Spleen (tissue), 11 donors: ENCODE results near the gene SLC7A6. TPM values are rescaled to one million over a fixed set of nuclear protein-coding genes. Genes with fewer than 3 reads are reported as not detected.

Source experiments
- DNase-seq: peaks from one replicate; pipeline ENCODE4 v3.0.0-alpha.2; 2020
- H3K27ac ChIP-seq, 8 donors: fragments of 200-600 bp; sonication (generic) in 7 of 8; 1 replicate in 4 of 8; 2 replicates in 4 of 8; pipeline versions ENCODE4 v1.5.0 to v1.8.0; 2016 to 2021; ENCODE audit warnings: inconsistent platforms in 4 of 8, mild to moderate bottlenecking in 4 of 8, moderate library complexity in 1 of 8
- H3K27me3 ChIP-seq, 7 donors: fragments of 200-600 bp; sonication (generic) in 6 of 7; replicated peaks in 1 of 7; 1 replicate in 4 of 7; 2 replicates in 3 of 7; pipeline versions ENCODE4 v1.5.0 to v1.8.0; 2016 to 2021; ENCODE audit warnings: inconsistent platforms in 3 of 7, mild to moderate bottlenecking in 1 of 7
- H3K36me3 ChIP-seq, 6 donors: fragments of 200-600 bp; sonication (generic) in 5 of 6; 1 replicate in 4 of 6; 2 replicates in 2 of 6; pipeline versions ENCODE4 v1.5.0 to v1.8.0; 2016 to 2021; ENCODE audit warnings: inconsistent platforms in 2 of 6
- H3K4me1 ChIP-seq, 6 donors: fragments of 200-600 bp; sonication (generic) in 5 of 6; 1 replicate in 3 of 6; 2 replicates in 3 of 6; pipeline versions ENCODE4 v1.5.0 to v1.8.0; 2016 to 2021; ENCODE audit warnings: inconsistent platforms in 3 of 6
- H3K4me3 ChIP-seq, 8 donors: fragments of 200-600 bp; sonication (generic) in 7 of 8; 1 replicate in 4 of 8; 2 replicates in 4 of 8; pipeline versions ENCODE4 v1.5.0 to v1.8.0; 2016 to 2021; ENCODE audit warnings: inconsistent platforms in 4 of 8, mild to moderate bottlenecking in 4 of 8, moderate library complexity in 2 of 8
- H3K9me3 ChIP-seq, 8 donors: fragments of 200-600 bp; sonication (generic) in 7 of 8; 1 replicate in 4 of 8; 2 replicates in 4 of 8; pipeline versions ENCODE4 v1.5.0 to v1.8.0; 2016 to 2021; ENCODE audit warnings: inconsistent platforms in 4 of 8
- POLR2A ChIP-seq, 3 donors: fragments of 450-650 bp; IDR thresholded peaks; one replicate each; pipeline ENCODE4 v1.5.1; 2017; ENCODE audit warnings: antibody characterized with exemption in 3 of 3, mild to moderate bottlenecking in 1 of 3
- POLR2AphosphoS5 ChIP-seq, 3 donors: sonication (generic); formaldehyde crosslinking; IDR thresholded peaks; one replicate each; pipeline ENCODE4 v1.5.1; 2017; ENCODE audit warnings: antibody characterized with exemption in 3 of 3
- WGBS, 5 donors: extraction: QIAGEN DNeasy Blood & Tissue Kit in 3 of 5; methylation state at CpG; one replicate each; pipeline versions ENCODE4 v1.1.5 to v1.1.7; 2013 to 2018; 5-methylcytosine and 5-hydroxymethylcytosine counted together
- intact Hi-C: fragments of 100-400 bp; cut with DNase I; formaldehyde crosslinking; loops from one replicate; pipeline ENCODE4 v1.15.0; 2023; ENCODE audit warnings: low total_unique reads
- polyA plus RNA-seq, 3 donors: library from polyadenylated mRNA; stranded (reverse); fragments of 200-250 nt; gene quantifications; one replicate each; pipeline ENCODE4 v1.2.1, GENCODE V29; 2013
- total RNA-seq, 7 donors: library from RNA; depleted of rRNA in 3 of 7; stranded (reverse); fragments of >200 nt in 3 of 7; fragmentation: NEBNext Ultra II Directional in 4 of 7; extraction: Animal tissue kit (Norgen Biotek cat#: 25700) in 4 of 7; gene quantifications; one replicate each; pipeline versions ENCODE4 v1.1.0 to v1.2.1, GENCODE V29; 2016 to 2021
- TF ChIP-seq, protein P1 (sequence below), 11 experiments: fragments of 200-600 bp in 7 of 11; fragments of 450-650 bp in 4 of 11; sonication (generic) in 4 of 11; IDR thresholded peaks in 8 of 11; conservative IDR thresholded peaks in 3 of 11; 1 replicate in 7 of 11; 2 replicates in 4 of 11; pipeline versions ENCODE4 v1.4.0 to v1.8.0; 2016 to 2021; ENCODE audit warnings: antibody characterized with exemption in 11 of 11, inconsistent platforms in 4 of 11, mild to moderate bottlenecking in 1 of 11
- donor health status: healthy with polysubstance abuse.
- donor health status: DM: no; HTN: no; CAD: no; lungs with moderate emphysema.
- donor health status: DM: no; HTN: no; CAD: no.
- donor health status: Bipolar disorder and iron deficiency.
- donor health status: healthy.
- donor health status: DM: no; HTN: no; CAD: no.
- donor health status: DM: yes; HTN: yes; CAD: no.

The SLC7A6 gene
- total and polyA plus RNA-seq, 10 donors, result 9.8 to 62.8 (median 46.1) TPM

DNA sequence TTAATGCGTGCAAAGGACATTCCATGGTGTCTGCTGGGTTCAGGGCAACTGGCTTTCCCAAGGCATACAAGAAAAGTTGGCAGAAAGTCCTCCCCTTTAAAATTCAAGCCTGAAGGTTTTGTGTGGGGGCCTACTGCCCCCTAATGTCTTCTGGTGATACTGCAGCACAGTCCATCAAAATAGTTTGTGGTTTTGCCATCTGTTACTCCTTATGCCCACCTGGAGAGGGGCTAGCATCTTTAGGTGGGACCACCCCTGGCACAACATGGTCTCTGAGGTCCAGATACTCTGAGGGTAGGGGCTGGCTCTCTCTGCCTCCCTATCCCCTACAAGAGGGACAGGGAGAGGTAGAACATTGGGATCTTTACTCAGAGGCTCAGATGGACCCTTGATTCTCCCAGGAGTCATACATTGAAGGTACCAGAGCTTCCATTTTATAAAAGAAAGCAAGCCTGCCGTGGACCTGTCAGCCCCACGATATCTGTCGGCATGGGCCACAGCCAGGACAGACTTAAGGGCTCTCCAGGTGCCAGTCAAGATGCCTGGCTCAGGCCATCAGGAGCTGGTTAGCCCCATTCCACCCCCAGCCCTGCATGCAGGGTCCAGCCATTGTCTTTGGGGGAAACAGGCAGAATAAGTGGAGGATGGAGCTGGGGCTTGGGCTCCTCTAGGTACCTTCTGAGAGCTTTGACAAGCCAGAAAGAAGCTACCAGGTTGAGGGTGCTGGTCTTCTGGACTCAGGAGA is 34.7 kb upstream of the SLC7A6 start:
- no peaks in the 10 kb centered on the region for H3K27me3 ChIP-seq
- H3K9me3 ChIP-seq, result no peaks in the 10 kb centered on the region
- no peak for TF ChIP-seq POLR2A (IDR thresholded peaks at IDR 0.05)
- TF ChIP-seq POLR2AphosphoS5 (IDR thresholded peaks at IDR 0.05), result no peak
- TF ChIP-seq, protein P1, sequence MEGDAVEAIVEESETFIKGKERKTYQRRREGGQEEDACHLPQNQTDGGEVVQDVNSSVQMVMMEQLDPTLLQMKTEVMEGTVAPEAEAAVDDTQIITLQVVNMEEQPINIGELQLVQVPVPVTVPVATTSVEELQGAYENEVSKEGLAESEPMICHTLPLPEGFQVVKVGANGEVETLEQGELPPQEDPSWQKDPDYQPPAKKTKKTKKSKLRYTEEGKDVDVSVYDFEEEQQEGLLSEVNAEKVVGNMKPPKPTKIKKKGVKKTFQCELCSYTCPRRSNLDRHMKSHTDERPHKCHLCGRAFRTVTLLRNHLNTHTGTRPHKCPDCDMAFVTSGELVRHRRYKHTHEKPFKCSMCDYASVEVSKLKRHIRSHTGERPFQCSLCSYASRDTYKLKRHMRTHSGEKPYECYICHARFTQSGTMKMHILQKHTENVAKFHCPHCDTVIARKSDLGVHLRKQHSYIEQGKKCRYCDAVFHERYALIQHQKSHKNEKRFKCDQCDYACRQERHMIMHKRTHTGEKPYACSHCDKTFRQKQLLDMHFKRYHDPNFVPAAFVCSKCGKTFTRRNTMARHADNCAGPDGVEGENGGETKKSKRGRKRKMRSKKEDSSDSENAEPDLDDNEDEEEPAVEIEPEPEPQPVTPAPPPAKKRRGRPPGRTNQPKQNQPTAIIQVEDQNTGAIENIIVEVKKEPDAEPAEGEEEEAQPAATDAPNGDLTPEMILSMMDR (IDR thresholded peaks at IDR 0.05 in 8 of 11, conservative IDR thresholded peaks at IDR 0.05 in 3 of 11), result peak; percentile 72 to 87 (median 84)
- intact Hi-C loops, result loop anchor here (10.0 kb wide), 1 partner anchor 135 kb away; no protein-coding TSS in a partner anchor
- peaks cover 9 to 47% (median 13%) of the 10 kb centered on the region in 6 donors for H3K4me1 ChIP-seq
- no peak for DNase-seq
- H3K27ac ChIP-seq, result peak overlapping the region in 2 of 8 donors; percentile 14 to 23
- H3K36me3 ChIP-seq, result peaks cover 0 to 65% (median 25%) of the 10 kb centered on the region in 6 donors
- 79 to 89% (median 82%) methylated on average over 4 of the region's 4 CpGs for WGBS, 5 donors
- H3K4me3 ChIP-seq, result no peak overlapping the region

DNA sequence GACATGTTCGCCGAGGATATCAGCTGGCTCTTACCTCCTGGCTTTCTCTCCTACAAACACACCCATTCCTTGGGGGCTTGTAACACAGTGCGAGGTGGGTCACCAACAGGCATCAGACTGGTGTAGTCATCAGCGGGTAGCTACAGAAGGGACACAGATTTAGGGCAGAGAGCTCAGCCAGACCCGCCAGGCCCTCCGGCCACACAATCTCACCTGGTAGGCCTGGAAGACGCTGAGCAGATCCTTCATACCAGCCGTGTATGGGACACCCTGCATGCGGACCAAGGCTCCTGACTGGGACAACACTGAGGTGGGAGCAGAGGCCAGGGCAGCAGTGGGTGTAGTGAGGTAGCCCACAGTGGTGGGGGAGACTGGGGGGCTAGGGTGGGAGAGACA is 34.2 kb upstream of the SLC7A6 start:
- Histone ChIP-seq H3K4me3 (no peak overlapping the region), H3K36me3 (peaks cover 0 to 59% (median 23%) of the 10 kb centered on the region in 6 donors), H3K4me1 (peaks cover 9 to 53% (median 14%) of the 10 kb centered on the region in 6 donors), H3K9me3 (no peaks in the 10 kb centered on the region), H3K27me3 (no peaks in the 10 kb centered on the region), H3K27ac (no peak overlapping the region)
- 94 to 100% (median 96%) methylated on average over 6 to 9 of the region's 9 CpGs for WGBS, 5 donors
- intact Hi-C loops, result no loop called here
- TF ChIP-seq, protein P1 (IDR thresholded peaks at IDR 0.05 in 8 of 11, conservative IDR thresholded peaks at IDR 0.05 in 3 of 11), result no peak
- peak in 1 of 3 donors; percentile 12 for TF ChIP-seq POLR2AphosphoS5 (IDR thresholded peaks at IDR 0.05)
- DNase-seq, result no peak

DNA sequence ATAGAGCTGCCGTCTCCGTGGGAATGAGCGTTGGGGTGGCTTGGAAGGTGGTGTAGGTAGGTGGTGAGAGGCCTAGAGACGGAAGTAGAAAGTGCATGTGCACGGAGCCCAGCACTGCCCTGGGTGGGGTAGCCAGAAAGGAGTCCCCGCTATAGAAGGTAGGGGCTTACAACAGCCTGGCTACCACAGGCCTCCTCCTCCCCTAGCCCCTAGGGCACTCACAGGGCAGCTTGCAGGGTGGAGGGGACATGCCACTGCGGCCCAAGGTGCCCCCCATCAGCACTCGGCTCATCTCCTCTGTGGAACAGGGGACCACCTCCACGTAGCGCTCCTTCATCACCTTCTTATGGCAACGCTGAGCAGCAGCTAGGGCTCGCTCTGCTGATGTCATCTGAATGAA is 33.4 kb upstream of the SLC7A6 start:
- H3K36me3 ChIP-seq, result peaks cover 0 to 55% (median 22%) of the 10 kb centered on the region in 6 donors
- peaks cover 9 to 60% (median 21%) of the 10 kb centered on the region in 6 donors for H3K4me1 ChIP-seq
- WGBS, 5 donors, result 89 to 98% (median 93%) methylated on average over 11 to 12 of the region's 12 CpGs
- DNase-seq, result no peak
- intact Hi-C loops, result no loop called here
- H3K27ac ChIP-seq, result no peak overlapping the region
- TF ChIP-seq POLR2AphosphoS5 (IDR thresholded peaks at IDR 0.05) (no peak), POLR2A (IDR thresholded peaks at IDR 0.05) (no peak)
- TF ChIP-seq, protein P1 (IDR thresholded peaks at IDR 0.05 in 8 of 11, conservative IDR thresholded peaks at IDR 0.05 in 3 of 11), result no peak
- H3K9me3 ChIP-seq, result no peaks in the 10 kb centered on the region
- H3K4me3 ChIP-seq, result no peak overlapping the region
- peaks cover 0 to 7% (median 0%) of the 10 kb centered on the region in 7 donors for H3K27me3 ChIP-seq

DNA sequence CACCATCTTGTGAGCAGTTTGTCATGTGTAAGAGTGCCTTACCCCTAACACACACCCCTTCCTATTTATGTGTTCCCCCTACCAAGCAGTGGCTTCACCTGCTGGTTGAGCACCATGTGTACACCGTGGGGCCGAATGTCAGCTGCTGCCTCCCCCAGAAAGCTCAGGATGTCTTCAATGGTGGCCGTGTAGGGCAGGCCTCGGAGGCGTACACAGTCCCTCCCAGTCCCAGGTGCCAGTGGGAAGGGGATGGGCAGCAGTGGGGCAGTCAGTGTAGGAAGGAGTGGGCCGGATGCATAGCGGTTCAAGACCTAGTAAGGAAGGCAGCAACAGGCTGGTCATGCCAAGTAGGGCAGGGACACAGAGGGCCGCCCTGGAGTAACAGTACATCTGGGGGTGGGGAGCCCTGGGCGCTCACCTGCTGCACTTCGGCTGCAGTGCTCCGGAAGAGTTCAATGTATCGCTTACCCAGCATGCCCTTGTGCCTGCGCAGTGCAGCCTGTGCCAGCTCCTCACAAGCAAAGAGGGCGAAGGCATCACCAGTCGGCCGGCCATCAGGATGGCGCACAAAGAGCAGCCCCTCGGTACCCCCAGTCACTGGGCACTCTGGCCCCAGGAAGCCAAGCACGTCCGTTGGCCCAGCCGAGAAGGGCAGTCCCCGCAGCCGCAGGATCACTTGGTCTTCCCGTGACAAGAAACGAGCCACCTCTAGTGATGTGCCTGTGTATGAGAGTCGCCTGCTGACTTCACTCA is 32.8 kb upstream of the SLC7A6 start:
- H3K4me1 ChIP-seq, result peaks cover 14 to 61% (median 27%) of the 10 kb centered on the region in 6 donors
- 89 to 96% (median 93%) methylated on average over 14 to 26 of the region's 26 CpGs for WGBS, 5 donors
- no peak for DNase-seq
- TF ChIP-seq, protein P1 (IDR thresholded peaks at IDR 0.05 in 8 of 11, conservative IDR thresholded peaks at IDR 0.05 in 3 of 11), result no peak
- peak in 1 of 3 donors; percentile 45 for TF ChIP-seq POLR2AphosphoS5 (IDR thresholded peaks at IDR 0.05)
- no peak for TF ChIP-seq POLR2A (IDR thresholded peaks at IDR 0.05)
- no peak overlapping the region for H3K4me3 ChIP-seq
- H3K27me3 ChIP-seq, result peaks cover 0 to 13% (median 0%) of the 10 kb centered on the region in 7 donors
- intact Hi-C loops, result no loop called here
- no peak overlapping the region for H3K27ac ChIP-seq
- no peaks in the 10 kb centered on the region for H3K9me3 ChIP-seq
- H3K36me3 ChIP-seq, result peaks cover 0 to 49% (median 19%) of the 10 kb centered on the region in 6 donors
